ENCODE data around the gene RPAP2.

GRCh38 chr1:92317836-92318493 lies 19.1 kb downstream of the RPAP2 start:
- no peak for TF ChIP-seq TAF1 (IDR thresholded peaks at IDR 0.05; ENCODE audit: low read depth)
- no peak for TF ChIP-seq YY1 (IDR thresholded peaks at IDR 0.05; ENCODE audit: low read depth)

Measured in Ishikawa (cell line).